ENCODE results near the gene CXorf38. TPM values are rescaled to one million over a fixed set of nuclear protein-coding genes. Genes with fewer than 3 reads are reported as not detected.
"Not testable (repeated sequence)": the region's sequence is repeated elsewhere in the genome, so short reads cannot be mapped to it uniquely, and the experiment has no call there.

CXorf38 gene
- total and polyA plus RNA-seq, 2 experiments from 2014 or later, result 9.4 to 12.9 TPM

DNA sequence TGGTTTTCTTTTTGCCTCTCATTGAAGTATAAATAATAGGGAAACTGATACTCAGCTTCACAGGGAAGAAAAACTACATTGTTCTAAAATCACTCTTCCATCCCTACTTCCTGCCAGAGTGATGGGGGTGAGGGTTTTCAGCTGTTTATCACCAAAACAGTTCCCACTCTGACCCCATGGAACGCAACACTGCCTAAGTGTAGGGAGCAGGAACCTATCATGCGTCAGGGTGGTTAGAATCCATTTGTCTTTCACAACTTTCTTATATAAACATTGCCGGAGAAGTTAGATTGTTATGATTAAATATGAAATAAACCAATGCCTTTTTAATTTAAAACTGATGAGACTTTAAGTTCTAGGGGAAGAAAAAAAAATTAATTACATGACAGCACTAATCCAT is 40.0 kb downstream of the CXorf38 start:
- 68 to 73% methylated on average over 3 of the region's 3 CpGs for WGBS, 2 experiments (ENCODE audit: low coverage in 1 of 2, low lambda C conversion rate in 2 of 2, missing lambda C conversion rate in 2 of 2)

DNA sequence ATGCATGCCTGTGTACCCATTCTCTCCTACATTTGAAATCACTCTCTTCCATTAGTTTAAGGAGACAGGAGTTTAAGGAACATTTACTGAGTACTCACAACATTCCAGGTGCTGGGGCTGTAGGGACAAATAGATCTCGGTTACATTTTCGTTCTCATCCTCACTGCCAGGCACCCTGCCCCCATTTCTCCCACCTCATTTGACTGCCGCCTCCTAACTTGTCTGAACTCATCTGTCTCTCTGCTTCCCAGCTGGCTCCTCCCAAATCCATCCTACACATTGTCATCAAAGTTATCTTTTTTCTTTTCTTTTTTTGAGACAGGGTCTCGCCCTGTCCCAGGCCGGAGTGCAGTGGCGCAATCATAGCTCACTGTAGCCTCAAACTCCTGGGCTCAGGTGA is 43.9 kb downstream of the CXorf38 start:
- in situ Hi-C loops (cut with MboI), result no loop called here
- no peaks in the 10 kb centered on the region for H3F3A ChIP-seq (ENCODE audit: insufficient read depth)
- WGBS, 2 experiments (ENCODE audit: low coverage in 1 of 2, low lambda C conversion rate in 2 of 2, missing lambda C conversion rate in 2 of 2), result 97 to 100% methylated on average over 6 of the region's 6 CpGs

More for the DNA sequence above, 40.0 kb downstream of the CXorf38 start:
- no peak overlapping the region for H3K27ac ChIP-seq
- H3K4me2 ChIP-seq (ENCODE audit: unreplicated experiment), result no peak overlapping the region
- TF ChIP-seq EZH2 (IDR thresholded peaks at IDR 0.05; ENCODE audit: insufficient read depth, poor library complexity, severe bottlenecking), result no peak
- no peak for TF ChIP-seq EZH2phosphoT487 (IDR thresholded peaks at IDR 0.05; ENCODE audit: insufficient read depth, low read depth)
- H3K4me3 ChIP-seq, result no peak overlapping the region
- no peaks in the 10 kb centered on the region for H3K79me2 ChIP-seq (ENCODE audit: insufficient read depth)
- no peaks in the 10 kb centered on the region for H3F3A ChIP-seq (ENCODE audit: insufficient read depth)
- no peaks in the 10 kb centered on the region for H4K20me1 ChIP-seq (ENCODE audit: insufficient read depth)
- H3K36me3 ChIP-seq (ENCODE audit: low read depth), result no peaks in the 10 kb centered on the region; the same call in 1 of the 2 replicates
- H3K9me3 ChIP-seq (ENCODE audit: low read depth), result no peaks in the 10 kb centered on the region
- no peak overlapping the region for H3K9ac ChIP-seq
- no peak overlapping the region for H2AFZ ChIP-seq
- in situ Hi-C loops (cut with MboI), result no loop called here
- H3K27me3 ChIP-seq (replicated peaks; ENCODE audit: insufficient read depth), result no peaks in the 10 kb centered on the region
- H3K4me1 ChIP-seq (ENCODE audit: insufficient read depth), result no peaks in the 10 kb centered on the region
- no peaks in the 10 kb centered on the region for H3K9me2 ChIP-seq (ENCODE audit: insufficient read depth)
- no peak for DNase-seq

DNA sequence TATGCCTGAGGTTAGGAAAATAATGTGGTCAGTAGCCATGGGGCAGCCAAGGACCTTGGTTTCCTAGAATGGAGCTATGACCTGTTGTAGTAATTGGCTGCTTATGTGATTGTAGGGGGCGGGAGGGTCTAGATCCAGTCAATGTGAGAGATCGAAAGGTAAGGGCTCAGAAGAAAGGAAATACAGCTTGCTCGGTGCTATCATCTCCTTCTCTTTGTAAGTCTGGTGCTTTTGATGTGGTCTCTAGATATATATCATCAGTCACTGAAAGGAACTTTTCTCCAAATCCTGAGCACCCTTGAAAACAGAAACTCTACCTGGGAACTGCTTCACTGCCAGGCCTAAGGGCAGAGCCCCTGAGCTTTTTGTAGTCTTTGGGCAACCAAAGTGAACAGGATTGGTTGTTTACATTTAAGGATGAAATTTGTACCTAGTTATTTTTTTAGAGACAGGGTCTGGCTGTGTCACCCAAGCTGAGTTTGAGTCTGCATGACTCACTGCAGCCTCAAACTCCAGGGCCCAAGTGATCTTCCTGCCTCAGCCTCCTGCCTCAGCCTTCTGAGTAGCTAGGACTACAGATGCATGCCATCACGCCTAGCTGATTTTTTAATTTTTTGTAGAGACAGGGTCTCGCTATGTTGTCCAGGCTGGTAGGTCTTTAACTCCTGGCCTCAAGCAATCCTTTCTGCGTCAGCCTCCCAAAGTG is 57.6 kb downstream of the CXorf38 start:
- in situ Hi-C loops (cut with MboI); H3K9ac ChIP-seq: not testable (repeated sequence)
- WGBS, 2 experiments (ENCODE audit: low coverage in 1 of 2, low lambda C conversion rate in 2 of 2, missing lambda C conversion rate in 2 of 2), result 94 to 100% methylated on average over 6 of the region's 6 CpGs

More for the DNA sequence above, 43.9 kb downstream of the CXorf38 start:
- no peak overlapping the region for H3K4me2 ChIP-seq (ENCODE audit: unreplicated experiment)
- H3K9me3 ChIP-seq (ENCODE audit: low read depth), result no peaks in the 10 kb centered on the region
- no peaks in the 10 kb centered on the region for H3K9me2 ChIP-seq (ENCODE audit: insufficient read depth)
- no peak for DNase-seq
- H3K4me3 ChIP-seq, result no peak overlapping the region
- H3K36me3 ChIP-seq (ENCODE audit: low read depth), result peaks cover 6% of the 10 kb centered on the region; the same call in 1 of the 2 replicates
- no peaks in the 10 kb centered on the region for H3K27me3 ChIP-seq (replicated peaks; ENCODE audit: insufficient read depth)
- no peaks in the 10 kb centered on the region for H3K79me2 ChIP-seq (ENCODE audit: insufficient read depth)
- H2AFZ ChIP-seq, result no peak overlapping the region
- H3K4me1 ChIP-seq (ENCODE audit: insufficient read depth), result no peaks in the 10 kb centered on the region
- TF ChIP-seq EZH2phosphoT487 (IDR thresholded peaks at IDR 0.05; ENCODE audit: insufficient read depth, low read depth) (no peak), EZH2 (IDR thresholded peaks at IDR 0.05; ENCODE audit: insufficient read depth, poor library complexity, severe bottlenecking) (no peak)
- H4K20me1 ChIP-seq (ENCODE audit: insufficient read depth), result no peaks in the 10 kb centered on the region
- H3K9ac ChIP-seq, result no peak overlapping the region
- H3K27ac ChIP-seq, result no peak overlapping the region

DNA sequence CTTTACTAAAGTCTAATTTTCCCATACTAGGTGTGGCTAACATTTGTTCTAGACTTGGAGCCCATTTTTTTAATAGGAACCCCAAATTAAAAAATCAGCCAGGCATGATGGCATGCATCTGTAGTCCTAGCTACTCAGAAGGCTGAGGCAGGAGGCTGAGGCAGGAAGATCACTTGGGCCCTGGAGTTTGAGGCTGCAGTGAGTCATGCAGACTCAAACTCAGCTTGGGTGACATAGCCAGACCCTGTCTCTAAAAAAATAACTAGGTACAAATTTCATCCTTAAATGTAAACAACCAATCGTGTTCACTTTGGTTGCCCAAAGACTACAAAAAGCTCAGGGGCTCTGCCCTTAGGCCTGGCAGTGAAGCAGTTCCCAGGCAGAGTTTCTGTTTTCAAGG is 59.7 kb downstream of the CXorf38 start:
- H3K9me3 ChIP-seq (ENCODE audit: low read depth); H3K36me3 ChIP-seq (ENCODE audit: low read depth); H4K20me1 ChIP-seq (ENCODE audit: insufficient read depth); H3K27ac ChIP-seq; H3K4me2 ChIP-seq (ENCODE audit: unreplicated experiment); H3F3A ChIP-seq (ENCODE audit: insufficient read depth); H2AFZ ChIP-seq; H3K27me3 ChIP-seq (replicated peaks; ENCODE audit: insufficient read depth); DNase-seq; H3K4me3 ChIP-seq; H3K4me1 ChIP-seq (ENCODE audit: insufficient read depth); H3K9me2 ChIP-seq (ENCODE audit: insufficient read depth); H3K9ac ChIP-seq; in situ Hi-C loops (cut with MboI): not testable (repeated sequence)
- peaks cover 67% of the 10 kb centered on the region for H3K79me2 ChIP-seq (ENCODE audit: insufficient read depth)
- WGBS, 2 experiments (ENCODE audit: low coverage in 1 of 2, low lambda C conversion rate in 2 of 2, missing lambda C conversion rate in 2 of 2), result 36 to 53% methylated on average over 1 of the region's 1 CpG

More for the DNA sequence above, 57.6 kb downstream of the CXorf38 start:
- not testable (repeated sequence) for H3K4me2 ChIP-seq (ENCODE audit: unreplicated experiment); H3F3A ChIP-seq (ENCODE audit: insufficient read depth); H3K4me3 ChIP-seq; H4K20me1 ChIP-seq (ENCODE audit: insufficient read depth); H3K36me3 ChIP-seq (ENCODE audit: low read depth); H3K9me2 ChIP-seq (ENCODE audit: insufficient read depth); H3K27ac ChIP-seq; H3K9me3 ChIP-seq (ENCODE audit: low read depth); H2AFZ ChIP-seq; DNase-seq; H3K27me3 ChIP-seq (replicated peaks; ENCODE audit: insufficient read depth); H3K4me1 ChIP-seq (ENCODE audit: insufficient read depth)
- H3K79me2 ChIP-seq (ENCODE audit: insufficient read depth), result peaks cover 46% of the 10 kb centered on the region

DNA sequence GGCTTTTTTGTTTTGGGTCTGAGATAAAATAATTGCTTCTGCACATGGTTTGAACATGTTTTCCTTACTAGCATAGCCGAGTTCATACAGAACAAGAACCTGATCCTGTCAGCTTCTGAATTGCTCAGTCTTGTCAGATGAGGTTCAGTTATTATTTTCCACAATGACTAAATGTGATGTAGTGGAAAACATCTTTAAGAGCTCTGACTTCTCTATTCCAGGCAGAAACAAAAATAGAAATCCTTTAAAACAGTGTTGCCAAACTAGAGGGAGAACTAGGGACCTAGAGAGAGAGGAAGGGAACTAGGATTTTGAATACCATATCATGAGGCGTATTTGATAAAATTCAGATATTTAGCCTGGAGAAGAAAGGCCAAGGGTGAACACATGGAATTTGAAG is 64.5 kb downstream of the CXorf38 start:
- no peak overlapping the region for H3K27ac ChIP-seq
- H3K4me1 ChIP-seq (ENCODE audit: insufficient read depth), result peaks cover 6% of the 10 kb centered on the region; the same call in 1 of the 2 replicates
- H3K79me2 ChIP-seq (ENCODE audit: insufficient read depth), result peaks cover 68% of the 10 kb centered on the region
- H4K20me1 ChIP-seq (ENCODE audit: insufficient read depth), result no peaks in the 10 kb centered on the region
- no peaks in the 10 kb centered on the region for H3K9me2 ChIP-seq (ENCODE audit: insufficient read depth)
- no peak for TF ChIP-seq EZH2 (IDR thresholded peaks at IDR 0.05; ENCODE audit: insufficient read depth, poor library complexity, severe bottlenecking)
- TF ChIP-seq EZH2phosphoT487 (IDR thresholded peaks at IDR 0.05; ENCODE audit: insufficient read depth, low read depth), result no peak
- 50 to 58% methylated on average over 2 of the region's 2 CpGs for WGBS, 2 experiments (ENCODE audit: low coverage in 1 of 2, low lambda C conversion rate in 2 of 2, missing lambda C conversion rate in 2 of 2)
- in situ Hi-C loops (cut with MboI), result no loop called here
- no peaks in the 10 kb centered on the region for H3K36me3 ChIP-seq (ENCODE audit: low read depth)
- no peak overlapping the region for H3K4me2 ChIP-seq (ENCODE audit: unreplicated experiment)
- H3K9ac ChIP-seq, result no peak overlapping the region
- H3K4me3 ChIP-seq, result no peak overlapping the region
- H3K27me3 ChIP-seq (replicated peaks; ENCODE audit: insufficient read depth), result no peaks in the 10 kb centered on the region
- H3F3A ChIP-seq (ENCODE audit: insufficient read depth), result no peaks in the 10 kb centered on the region
- peak; percentile 8 for DNase-seq
- no peaks in the 10 kb centered on the region for H3K9me3 ChIP-seq (ENCODE audit: low read depth)
- no peak overlapping the region for H2AFZ ChIP-seq

DNA sequence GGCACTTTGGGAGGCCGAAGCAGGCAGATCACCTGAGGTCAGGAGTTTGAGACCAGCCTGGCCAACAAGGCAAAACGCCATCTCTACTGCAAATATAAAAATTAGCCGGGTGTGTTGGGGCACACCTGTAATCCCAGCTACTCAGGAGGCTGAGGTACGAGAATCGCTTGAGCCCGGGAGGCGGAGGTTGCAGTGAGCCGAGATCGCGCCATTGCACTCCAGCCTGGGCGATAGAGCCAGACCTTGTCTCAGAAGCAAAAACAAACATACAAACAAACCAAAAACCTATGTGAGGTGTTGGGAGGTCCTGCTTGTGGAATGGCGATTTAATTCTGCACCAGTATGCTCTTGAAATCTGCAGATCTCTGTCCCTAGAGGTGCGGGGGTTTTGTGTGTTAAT is 65.2 kb downstream of the CXorf38 start:
- H3K4me1 ChIP-seq (ENCODE audit: insufficient read depth); H3K9me3 ChIP-seq (ENCODE audit: low read depth); H3K9me2 ChIP-seq (ENCODE audit: insufficient read depth); H2AFZ ChIP-seq; in situ Hi-C loops (cut with MboI); DNase-seq; H3F3A ChIP-seq (ENCODE audit: insufficient read depth); H3K27me3 ChIP-seq (replicated peaks; ENCODE audit: insufficient read depth); H4K20me1 ChIP-seq (ENCODE audit: insufficient read depth); H3K36me3 ChIP-seq (ENCODE audit: low read depth): not testable (repeated sequence)
- Histone ChIP-seq H3K27ac (peak overlapping the region; percentile 84), H3K4me3 (peak overlapping the region; percentile 93), H3K4me2 (ENCODE audit: unreplicated experiment) (peak overlapping the region; percentile 76), H3K9ac (peak overlapping the region; percentile 94), H3K79me2 (ENCODE audit: insufficient read depth) (peaks cover 61% of the 10 kb centered on the region)
- WGBS, 2 experiments (ENCODE audit: low coverage in 1 of 2, low lambda C conversion rate in 2 of 2, missing lambda C conversion rate in 2 of 2), result 72 to 82% methylated on average over 9 to 13 of the region's 13 CpGs

All from GM23248 (cell line).